MM.1S (cell line): Measurements from ENCODE around the gene HAND1.

Source experiments
- DNase-seq: peaks from one replicate; pipeline ENCODE4 v3.0.0-alpha.2; 2015
- H2AFZ ChIP-seq: fragments of 300-600 bp; sonication (generic); 2 replicates; pipeline ENCODE4 v1.6.0; 2016; ENCODE audit warnings: antibody characterized with exemption, low read length
- H3F3A ChIP-seq: fragments of 300-600 bp; sonication (generic); 2 replicates; pipeline ENCODE4 v1.6.1; 2016; ENCODE audit warnings: mild to moderate bottlenecking, antibody characterized with exemption, low read length, moderate library complexity, mixed read lengths; ENCODE audit not compliant: insufficient read depth
- H3K27ac ChIP-seq: fragments of 300-600 bp; sonication (generic); 2 replicates; pipeline ENCODE4 v1.5.1; 2016; ENCODE audit warnings: mild to moderate bottlenecking, low read length
- H3K27me3 ChIP-seq: fragments of 300-600 bp; sonication (generic); replicated peaks from 2 replicates; pipeline ENCODE4 v1.6.0; 2016; ENCODE audit warnings: low read length; ENCODE audit not compliant: insufficient read depth
- H3K36me3 ChIP-seq: fragments of 300-600 bp; sonication (generic); replicated peaks from 2 replicates; pipeline ENCODE4 v1.6.1; 2016; ENCODE audit warnings: mild to moderate bottlenecking, low read length, mixed read lengths; ENCODE audit not compliant: insufficient read depth
- H3K4me1 ChIP-seq: fragments of 300-600 bp; sonication (generic); 2 replicates; pipeline ENCODE4 v1.6.1; 2016; ENCODE audit warnings: low read length, mixed read lengths
- H3K4me2 ChIP-seq: fragments of 300-600 bp; sonication (generic); 2 replicates; pipeline ENCODE4 v1.6.0; 2016; ENCODE audit warnings: low read depth, low read length
- H3K4me3 ChIP-seq: fragments of 300-600 bp; sonication (generic); 2 replicates; pipeline ENCODE4 v1.5.1; 2016; ENCODE audit warnings: low read length, mixed read lengths
- H3K79me2 ChIP-seq: fragments of 300-600 bp; sonication (generic); 2 replicates; pipeline ENCODE4 v1.6.1; 2016; ENCODE audit warnings: mixed run types, low read length, mixed read lengths
- H3K9ac ChIP-seq: fragments of 300-600 bp; sonication (generic); 2 replicates; pipeline ENCODE4 v1.6.1; 2016; ENCODE audit warnings: low read length, mixed read lengths
- H3K9me2 ChIP-seq: fragments of 300-600 bp; sonication (generic); replicated peaks from 2 replicates; pipeline ENCODE4 v1.6.1; 2016; ENCODE audit warnings: mild to moderate bottlenecking, low read length, mixed read lengths; ENCODE audit not compliant: insufficient read depth
- H3K9me3 ChIP-seq: fragments of 300-600 bp; sonication (generic); replicated peaks from 2 replicates; pipeline ENCODE4 v1.6.1; 2016; ENCODE audit warnings: mild to moderate bottlenecking, low read length, mixed read lengths; ENCODE audit not compliant: insufficient read depth
- H4K20me1 ChIP-seq: fragments of 300-600 bp; sonication (generic); 2 replicates; pipeline ENCODE4 v1.6.1; 2016; ENCODE audit warnings: mild to moderate bottlenecking, low read length, moderate library complexity, mixed read lengths; ENCODE audit not compliant: insufficient read depth
- EZH2 ChIP-seq: fragments of 300-600 bp; sonication (generic); optimal IDR thresholded peaks from 2 replicates; pipeline ENCODE3; 2017; ENCODE audit warnings: low read depth, mild to moderate bottlenecking, antibody characterized with exemption, low read length, mixed read lengths
- EZH2phosphoT487 ChIP-seq: fragments of 300-600 bp; sonication (generic); IDR thresholded peaks from 2 replicates; pipeline ENCODE4 v1.6.1; 2018; ENCODE audit warnings: antibody characterized with exemption, low read length
- TF ChIP-seq, protein P1 (sequence below): fragments of 300-600 bp; sonication (generic); IDR thresholded peaks from 2 replicates; pipeline ENCODE4 v1.5.1; 2016; ENCODE audit warnings: antibody characterized with exemption, low read length, mixed read lengths

HAND1 gene

DNA sequence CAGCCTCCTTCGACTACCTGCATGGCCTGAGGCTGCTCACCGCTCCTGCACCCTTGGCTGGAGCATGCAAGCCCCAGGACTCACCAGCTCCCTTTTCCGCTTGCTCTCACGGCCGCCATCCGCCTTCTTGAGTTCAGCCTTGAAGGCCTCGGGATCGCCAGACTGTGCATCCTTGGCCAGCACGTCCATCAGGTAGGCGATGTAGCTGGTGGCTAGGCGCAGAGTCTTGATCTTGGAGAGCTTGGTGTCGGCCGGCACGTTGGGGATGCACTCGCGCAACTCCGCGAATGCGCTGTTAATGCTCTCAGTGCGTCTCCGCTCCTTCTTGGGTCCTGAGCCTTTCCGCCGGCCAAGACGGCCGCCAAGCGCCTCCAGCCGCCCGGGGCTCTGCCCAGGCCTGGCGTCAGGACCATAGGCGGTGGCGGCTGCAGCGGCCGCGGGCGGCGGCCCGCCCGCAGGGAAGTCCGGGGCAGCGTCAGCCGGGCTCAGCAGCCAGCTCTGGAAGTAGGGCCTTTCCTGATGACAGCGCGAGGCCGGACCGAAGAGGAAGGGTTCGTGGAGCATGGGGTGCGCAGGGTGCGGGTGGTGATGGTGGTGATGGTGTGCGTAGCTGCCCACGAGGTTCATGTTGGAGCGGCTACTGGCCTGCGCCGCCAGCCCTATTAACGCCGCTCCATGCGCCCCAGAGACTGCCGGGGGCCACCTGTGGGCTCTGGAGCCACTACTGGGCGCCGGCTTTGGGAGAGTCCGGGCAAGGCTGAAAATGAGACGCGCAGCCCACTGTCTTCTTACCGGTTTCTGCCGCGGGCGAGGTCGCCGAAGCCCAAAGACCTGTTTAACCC is 424 bp downstream of the HAND1 start:
- Histone ChIP-seq H3K4me3 (no peak overlapping the region), H3K4me2 (no peak overlapping the region), H3F3A (no peaks in the 10 kb centered on the region), H2AFZ (no peak overlapping the region), H3K9me3 (no peaks in the 10 kb centered on the region), H3K9me2 (no peaks in the 10 kb centered on the region), H4K20me1 (no peaks in the 10 kb centered on the region), H3K27ac (no peak overlapping the region), H3K36me3 (no peaks in the 10 kb centered on the region), H3K9ac (no peak overlapping the region), H3K79me2 (no peaks in the 10 kb centered on the region), H3K27me3 (peaks cover 85% of the 10 kb centered on the region), H3K4me1 (no peaks in the 10 kb centered on the region)
- TF ChIP-seq EZH2: no peak
- TF ChIP-seq, protein P1, sequence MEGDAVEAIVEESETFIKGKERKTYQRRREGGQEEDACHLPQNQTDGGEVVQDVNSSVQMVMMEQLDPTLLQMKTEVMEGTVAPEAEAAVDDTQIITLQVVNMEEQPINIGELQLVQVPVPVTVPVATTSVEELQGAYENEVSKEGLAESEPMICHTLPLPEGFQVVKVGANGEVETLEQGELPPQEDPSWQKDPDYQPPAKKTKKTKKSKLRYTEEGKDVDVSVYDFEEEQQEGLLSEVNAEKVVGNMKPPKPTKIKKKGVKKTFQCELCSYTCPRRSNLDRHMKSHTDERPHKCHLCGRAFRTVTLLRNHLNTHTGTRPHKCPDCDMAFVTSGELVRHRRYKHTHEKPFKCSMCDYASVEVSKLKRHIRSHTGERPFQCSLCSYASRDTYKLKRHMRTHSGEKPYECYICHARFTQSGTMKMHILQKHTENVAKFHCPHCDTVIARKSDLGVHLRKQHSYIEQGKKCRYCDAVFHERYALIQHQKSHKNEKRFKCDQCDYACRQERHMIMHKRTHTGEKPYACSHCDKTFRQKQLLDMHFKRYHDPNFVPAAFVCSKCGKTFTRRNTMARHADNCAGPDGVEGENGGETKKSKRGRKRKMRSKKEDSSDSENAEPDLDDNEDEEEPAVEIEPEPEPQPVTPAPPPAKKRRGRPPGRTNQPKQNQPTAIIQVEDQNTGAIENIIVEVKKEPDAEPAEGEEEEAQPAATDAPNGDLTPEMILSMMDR: no peak
- TF ChIP-seq EZH2phosphoT487: no peak
- DNase-seq: no peak

GRCh38 chr5:154476354-154477205 is 1.4 kb downstream of the HAND1 start:
- no peak overlapping the region for H3K4me2 ChIP-seq
- no peaks in the 10 kb centered on the region for H3K9me2 ChIP-seq
- no peak overlapping the region for H3K9ac ChIP-seq
- H3K27ac ChIP-seq: no peak overlapping the region
- no peaks in the 10 kb centered on the region for H3K9me3 ChIP-seq
- no peaks in the 10 kb centered on the region for H3K79me2 ChIP-seq
- H3K27me3 ChIP-seq: peaks cover 76% of the 10 kb centered on the region
- DNase-seq: no peak
- H3K4me1 ChIP-seq: no peaks in the 10 kb centered on the region
- TF ChIP-seq, protein P1: no peak
- TF ChIP-seq EZH2 (no peak), EZH2phosphoT487 (no peak)
- H3K4me3 ChIP-seq: no peak overlapping the region
- H3K36me3 ChIP-seq: no peaks in the 10 kb centered on the region
- no peaks in the 10 kb centered on the region for H3F3A ChIP-seq
- no peak overlapping the region for H2AFZ ChIP-seq
- no peaks in the 10 kb centered on the region for H4K20me1 ChIP-seq

GRCh38 chr5:154475591-154476353 is 2.3 kb downstream of the HAND1 start:
- no peaks in the 10 kb centered on the region for H3K36me3 ChIP-seq
- TF ChIP-seq EZH2: no peak
- TF ChIP-seq, protein P1: no peak
- TF ChIP-seq EZH2phosphoT487: no peak
- H3K9ac ChIP-seq: no peak overlapping the region
- H3F3A ChIP-seq: no peaks in the 10 kb centered on the region
- no peaks in the 10 kb centered on the region for H4K20me1 ChIP-seq
- H3K9me3 ChIP-seq: no peaks in the 10 kb centered on the region
- H3K4me2 ChIP-seq: no peak overlapping the region
- no peak overlapping the region for H3K27ac ChIP-seq
- no peak overlapping the region for H2AFZ ChIP-seq
- DNase-seq: no peak
- H3K4me3 ChIP-seq: no peak overlapping the region
- H3K79me2 ChIP-seq: no peaks in the 10 kb centered on the region
- no peaks in the 10 kb centered on the region for H3K4me1 ChIP-seq
- peaks cover 69% of the 10 kb centered on the region for H3K27me3 ChIP-seq
- H3K9me2 ChIP-seq: no peaks in the 10 kb centered on the region
